ENCODE measurements around the gene LEO1. TPM values are rescaled to one million over a fixed set of nuclear protein-coding genes. Genes with fewer than 3 reads are reported as not detected.

The LEO1 gene
- total and polyA plus RNA-seq, 4 donors, result 11.3 to 23.3 (median 13.9) TPM

DNA sequence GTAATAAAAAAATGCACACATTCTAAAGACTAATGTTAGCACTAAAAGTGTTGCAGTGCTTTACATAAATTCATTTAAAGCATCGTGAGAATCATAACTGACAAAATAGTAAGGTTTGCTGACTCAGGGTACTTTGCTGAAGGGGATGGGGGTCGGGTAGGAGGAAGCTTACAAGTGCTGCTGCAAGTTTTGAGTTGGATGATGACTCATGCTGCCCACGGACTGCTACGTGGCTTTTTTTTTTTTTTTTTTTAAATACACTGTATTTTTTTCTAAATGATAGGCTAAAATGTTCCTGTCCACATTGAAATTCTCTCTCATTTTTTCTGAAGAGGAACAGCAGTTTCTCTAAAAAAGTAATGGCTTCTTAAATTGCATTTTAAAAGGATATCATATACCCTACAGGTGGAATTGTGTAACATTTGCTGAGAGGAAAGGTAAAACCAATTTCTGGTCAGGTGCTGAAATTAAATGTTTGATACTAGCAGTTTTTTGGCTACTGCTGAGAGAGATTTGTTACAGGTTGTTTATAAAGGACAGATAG lies 49.6 kb upstream of the LEO1 start:
- Histone ChIP-seq H3K27me3 (ENCODE audit: control insufficient read depth in 4 of 4, insufficient read depth in 4 of 4, low read length in 3 of 4) (no peaks in the 10 kb centered on the region), H3K36me3 (ENCODE audit: control insufficient read depth in 4 of 4, insufficient read depth in 3 of 4, low read depth in 1 of 4, low read length in 3 of 4) (no peaks in the 10 kb centered on the region), H3K4me1 (ENCODE audit: control insufficient read depth in 4 of 4, insufficient read depth in 4 of 4, low read length in 3 of 4) (peaks cover 0 to 31% (median 21%) of the 10 kb centered on the region in 4 donors), H3K27ac (ENCODE audit: low read depth in 1 of 2, low read length in 2 of 2) (peak overlapping the region; percentile 96 to 99), H3K4me3 (ENCODE audit: low read depth in 1 of 3, low read length in 3 of 3) (peak overlapping the region; percentile 64 to 97 (median 70)), H3K9me3 (ENCODE audit: control insufficient read depth in 4 of 4, low read length in 3 of 4) (no peaks in the 10 kb centered on the region), H3K9ac (ENCODE audit: low read depth in 1 of 2, low read length in 2 of 2) (peak overlapping the region; percentile 100)
- TF ChIP-seq RAD21 (IDR thresholded peaks at IDR 0.05) (peak in 1 of 2 donors; percentile 19), TAF1 (conservative IDR thresholded peaks at IDR 0.05) (peak; percentile 18), NR2F2 (IDR thresholded peaks at IDR 0.05) (no peak), REST (IDR thresholded peaks at IDR 0.05) (no peak), SP1 (IDR thresholded peaks at IDR 0.05) (no peak), YY1 (IDR thresholded peaks at IDR 0.05) (peak; percentile 61), RXRA (IDR thresholded peaks at IDR 0.05) (no peak), HNF4G (IDR thresholded peaks at IDR 0.05) (no peak), EGR1 (IDR thresholded peaks at IDR 0.05; ENCODE audit: low read depth in 2 of 2) (no peak), GABPA (IDR thresholded peaks at IDR 0.05 in 1 of 2, conservative IDR thresholded peaks at IDR 0.05 in 1 of 2) (no peak), FOXA1 (IDR thresholded peaks at IDR 0.05) (no peak), JUND (IDR thresholded peaks at IDR 0.05) (peak; percentile 97 to 98), HNF4A (conservative IDR thresholded peaks at IDR 0.05) (peak in 1 of 2 donors; percentile 21), FOXA2 (IDR thresholded peaks at IDR 0.05) (no peak)
- TF ChIP-seq, protein P1, sequence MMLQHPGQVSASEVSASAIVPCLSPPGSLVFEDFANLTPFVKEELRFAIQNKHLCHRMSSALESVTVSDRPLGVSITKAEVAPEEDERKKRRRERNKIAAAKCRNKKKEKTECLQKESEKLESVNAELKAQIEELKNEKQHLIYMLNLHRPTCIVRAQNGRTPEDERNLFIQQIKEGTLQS (IDR thresholded peaks at IDR 0.05), result peak; percentile 84
- TF ChIP-seq, protein P2, sequence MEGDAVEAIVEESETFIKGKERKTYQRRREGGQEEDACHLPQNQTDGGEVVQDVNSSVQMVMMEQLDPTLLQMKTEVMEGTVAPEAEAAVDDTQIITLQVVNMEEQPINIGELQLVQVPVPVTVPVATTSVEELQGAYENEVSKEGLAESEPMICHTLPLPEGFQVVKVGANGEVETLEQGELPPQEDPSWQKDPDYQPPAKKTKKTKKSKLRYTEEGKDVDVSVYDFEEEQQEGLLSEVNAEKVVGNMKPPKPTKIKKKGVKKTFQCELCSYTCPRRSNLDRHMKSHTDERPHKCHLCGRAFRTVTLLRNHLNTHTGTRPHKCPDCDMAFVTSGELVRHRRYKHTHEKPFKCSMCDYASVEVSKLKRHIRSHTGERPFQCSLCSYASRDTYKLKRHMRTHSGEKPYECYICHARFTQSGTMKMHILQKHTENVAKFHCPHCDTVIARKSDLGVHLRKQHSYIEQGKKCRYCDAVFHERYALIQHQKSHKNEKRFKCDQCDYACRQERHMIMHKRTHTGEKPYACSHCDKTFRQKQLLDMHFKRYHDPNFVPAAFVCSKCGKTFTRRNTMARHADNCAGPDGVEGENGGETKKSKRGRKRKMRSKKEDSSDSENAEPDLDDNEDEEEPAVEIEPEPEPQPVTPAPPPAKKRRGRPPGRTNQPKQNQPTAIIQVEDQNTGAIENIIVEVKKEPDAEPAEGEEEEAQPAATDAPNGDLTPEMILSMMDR (IDR thresholded peaks at IDR 0.05; ENCODE audit: low read depth, low read length, missing input control), result no peak
- TF ChIP-seq, protein P3, sequence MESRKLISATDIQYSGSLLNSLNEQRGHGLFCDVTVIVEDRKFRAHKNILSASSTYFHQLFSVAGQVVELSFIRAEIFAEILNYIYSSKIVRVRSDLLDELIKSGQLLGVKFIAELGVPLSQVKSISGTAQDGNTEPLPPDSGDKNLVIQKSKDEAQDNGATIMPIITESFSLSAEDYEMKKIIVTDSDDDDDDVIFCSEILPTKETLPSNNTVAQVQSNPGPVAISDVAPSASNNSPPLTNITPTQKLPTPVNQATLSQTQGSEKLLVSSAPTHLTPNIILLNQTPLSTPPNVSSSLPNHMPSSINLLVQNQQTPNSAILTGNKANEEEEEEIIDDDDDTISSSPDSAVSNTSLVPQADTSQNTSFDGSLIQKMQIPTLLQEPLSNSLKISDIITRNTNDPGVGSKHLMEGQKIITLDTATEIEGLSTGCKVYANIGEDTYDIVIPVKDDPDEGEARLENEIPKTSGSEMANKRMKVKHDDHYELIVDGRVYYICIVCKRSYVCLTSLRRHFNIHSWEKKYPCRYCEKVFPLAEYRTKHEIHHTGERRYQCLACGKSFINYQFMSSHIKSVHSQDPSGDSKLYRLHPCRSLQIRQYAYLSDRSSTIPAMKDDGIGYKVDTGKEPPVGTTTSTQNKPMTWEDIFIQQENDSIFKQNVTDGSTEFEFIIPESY (IDR thresholded peaks at IDR 0.05), result no peak
- TF ChIP-seq, protein P4, sequence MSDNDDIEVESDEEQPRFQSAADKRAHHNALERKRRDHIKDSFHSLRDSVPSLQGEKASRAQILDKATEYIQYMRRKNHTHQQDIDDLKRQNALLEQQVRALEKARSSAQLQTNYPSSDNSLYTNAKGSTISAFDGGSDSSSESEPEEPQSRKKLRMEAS (IDR thresholded peaks at IDR 0.05), result no peak
- WGBS, result under 1% methylated on average over 4 of the region's 4 CpGs
- no peak for DNase-seq (ENCODE audit: low spot score)

All from liver (tissue), 9 donors.